Measurements from ENCODE around the gene HTR3B.

GRCh38 chr11:113991718-113992458 is 87.3 kb downstream of the HTR3B start:
- no peak for TF ChIP-seq BCL3 (IDR thresholded peaks at IDR 0.05; ENCODE audit: borderline replicate concordance, insufficient read depth, low read depth, low read length, poor library complexity, severe bottlenecking)
- no peak for TF ChIP-seq ATF7 (IDR thresholded peaks at IDR 0.05; ENCODE audit: low read depth)
- TF ChIP-seq TAF1 (IDR thresholded peaks at IDR 0.05; ENCODE audit: borderline replicate concordance, low read depth, low read length) = no peak
- TF ChIP-seq EED (IDR thresholded peaks at IDR 0.05; ENCODE audit: low read depth) = no peak
- no peak for TF ChIP-seq EZH2 (IDR thresholded peaks at IDR 0.05; ENCODE audit: borderline replicate concordance, control insufficient read depth, low read depth, low read length)
- TF ChIP-seq JUND (IDR thresholded peaks at IDR 0.05; ENCODE audit: low read depth, low read length) = no peak
- TF ChIP-seq CTCF (IDR thresholded peaks at IDR 0.05 in 2 of 3, conservative IDR thresholded peaks at IDR 0.05 in 1 of 3; ENCODE audit: control insufficient read depth in 2 of 3, extremely low read depth in 1 of 3, insufficient read depth in 1 of 3, low read depth in 3 of 3, low read length in 3 of 3) = no peak
- TF ChIP-seq BRCA1 (IDR thresholded peaks at IDR 0.05; ENCODE audit: low read depth, low read length) = no peak
- TF ChIP-seq POLR2A (IDR thresholded peaks at IDR 0.05; ENCODE audit: low read depth, low read length) = no peak
- TF ChIP-seq ETV6 (conservative IDR thresholded peaks at IDR 0.05 in 1 of 2, IDR thresholded peaks at IDR 0.05 in 1 of 2; ENCODE audit: borderline replicate concordance in 1 of 2, low read depth in 1 of 2) = no peak
- TF ChIP-seq ZNF274 (IDR thresholded peaks at IDR 0.05; ENCODE audit: insufficient read depth, insufficient read length) = no peak

All from GM12878 (cell line).